Measurements from ENCODE around the gene PRPSAP2.

DNA sequence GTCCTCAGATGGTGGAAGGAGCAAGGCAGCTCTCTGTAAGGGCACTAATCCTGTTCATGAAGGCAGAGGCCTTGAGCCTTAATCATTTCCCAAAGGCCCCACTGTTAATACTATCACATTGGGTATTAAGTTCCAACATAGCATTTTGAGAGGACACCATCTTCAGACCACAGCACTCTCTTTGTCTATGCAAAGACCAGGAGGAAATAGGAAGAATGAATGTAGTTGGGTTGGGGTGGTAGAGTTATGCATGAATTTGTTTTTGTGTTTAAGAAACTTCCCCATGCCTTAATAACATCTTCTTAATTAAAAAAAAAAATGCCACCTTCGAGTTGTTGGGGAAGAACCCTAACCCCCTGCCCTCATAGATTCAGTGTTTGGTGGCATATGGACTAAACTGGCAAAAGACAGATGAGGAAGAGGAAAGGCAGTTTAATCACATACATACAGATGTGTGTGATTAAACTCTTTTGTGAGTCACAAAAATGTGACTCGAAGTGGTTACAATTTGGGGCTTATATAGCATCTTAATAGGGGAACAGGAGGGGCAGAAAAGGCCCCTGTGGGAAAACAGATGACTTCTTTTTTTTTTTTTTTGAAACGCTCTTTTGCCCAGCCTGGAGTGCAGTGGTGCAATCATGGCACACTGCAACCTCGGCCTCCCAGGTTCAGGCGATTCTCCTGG is 59.0 kb downstream of the PRPSAP2 start:
- TF ChIP-seq, protein P1, sequence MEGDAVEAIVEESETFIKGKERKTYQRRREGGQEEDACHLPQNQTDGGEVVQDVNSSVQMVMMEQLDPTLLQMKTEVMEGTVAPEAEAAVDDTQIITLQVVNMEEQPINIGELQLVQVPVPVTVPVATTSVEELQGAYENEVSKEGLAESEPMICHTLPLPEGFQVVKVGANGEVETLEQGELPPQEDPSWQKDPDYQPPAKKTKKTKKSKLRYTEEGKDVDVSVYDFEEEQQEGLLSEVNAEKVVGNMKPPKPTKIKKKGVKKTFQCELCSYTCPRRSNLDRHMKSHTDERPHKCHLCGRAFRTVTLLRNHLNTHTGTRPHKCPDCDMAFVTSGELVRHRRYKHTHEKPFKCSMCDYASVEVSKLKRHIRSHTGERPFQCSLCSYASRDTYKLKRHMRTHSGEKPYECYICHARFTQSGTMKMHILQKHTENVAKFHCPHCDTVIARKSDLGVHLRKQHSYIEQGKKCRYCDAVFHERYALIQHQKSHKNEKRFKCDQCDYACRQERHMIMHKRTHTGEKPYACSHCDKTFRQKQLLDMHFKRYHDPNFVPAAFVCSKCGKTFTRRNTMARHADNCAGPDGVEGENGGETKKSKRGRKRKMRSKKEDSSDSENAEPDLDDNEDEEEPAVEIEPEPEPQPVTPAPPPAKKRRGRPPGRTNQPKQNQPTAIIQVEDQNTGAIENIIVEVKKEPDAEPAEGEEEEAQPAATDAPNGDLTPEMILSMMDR (IDR thresholded peaks at IDR 0.05) = no peak
- TF ChIP-seq EZH2 (IDR thresholded peaks at IDR 0.05; ENCODE audit: borderline replicate concordance, insufficient read depth, low read depth, low read length, poor library complexity, severe bottlenecking) = no peak

All from B cell (primary cell).